Left lung (tissue), 10 donors: ENCODE results near the gene DNAAF6. TPM values are rescaled to one million over a fixed set of nuclear protein-coding genes. Genes with fewer than 3 reads are reported as not detected.
A peak's percentile ranks its signal among the peaks of the same experiment; 100 is the strongest.

Experiments used
- ATAC-seq: fragments of 200-7000 bp; cut with Tn5 transposase; one replicate; pipeline ENCODE4 v1.9.1; 2020; ENCODE audit warnings: moderate library complexity
- DNase-seq, 4 donors: peaks; one replicate each; pipeline ENCODE4 v3.0.0-alpha.2; 2013 to 2020
- H3K27ac ChIP-seq, 2 donors: fragments of 200-600 bp; sonication (generic) in 1 of 2; one replicate each; pipeline versions ENCODE4 v1.5.0 to v1.8.0; 2020 to 2021
- H3K27me3 ChIP-seq, 2 donors: fragments of 200-600 bp; sonication (generic) in 1 of 2; one replicate each; pipeline versions ENCODE4 v1.5.0 to v1.8.0; 2020 to 2021
- H3K36me3 ChIP-seq, 2 donors: fragments of 200-600 bp; sonication (generic) in 1 of 2; one replicate each; pipeline versions ENCODE4 v1.5.0 to v1.8.0; 2020 to 2021
- H3K4me1 ChIP-seq, 2 donors: fragments of 200-600 bp; one replicate each; pipeline ENCODE4 v1.8.0; 2021
- H3K4me3 ChIP-seq, 2 donors: fragments of 200-600 bp; sonication (generic) in 1 of 2; one replicate each; pipeline versions ENCODE4 v1.5.0 to v1.8.0; 2020 to 2021; ENCODE audit warnings: mild to moderate bottlenecking in 1 of 2
- H3K9me3 ChIP-seq, 2 donors: fragments of 200-600 bp; sonication (generic) in 1 of 2; one replicate each; pipeline versions ENCODE4 v1.5.0 to v1.8.0; 2020 to 2021
- intact Hi-C, 2 donors: fragments of 100-400 bp; cut with DNase I; formaldehyde crosslinking; loops; one replicate each; pipeline versions ENCODE4 v1.11.2 to v1.14.2; 2022
- polyA plus RNA-seq, 6 donors: library from polyadenylated mRNA; unstranded; fragments of 120-200 nt; gene quantifications; one replicate each; pipeline ENCODE4 v1.2.1, GENCODE V29; 2013; ENCODE audit not compliant: insufficient read length in 6 of 6
- total RNA-seq, 2 donors: library from RNA; stranded (reverse); fragmentation: NEBNext Ultra II Directional; extraction: Animal tissue kit (Norgen Biotek cat#: 25700); gene quantifications; one replicate each; pipeline ENCODE4 v1.2.1, GENCODE V29; 2021
- TF ChIP-seq, protein P1 (sequence below), 2 donors: fragments of 200-600 bp; sonication (generic) in 1 of 2; IDR thresholded peaks; one replicate each; pipeline versions ENCODE4 v1.5.0 to v1.8.0; 2021; ENCODE audit warnings: antibody characterized with exemption in 2 of 2
- donor health status: DM: no; HTN: yes; CAD: no.
- donor health status: DM: no; HTN: no; CAD: no.

Gene DNAAF6
- total and polyA plus RNA-seq, 8 donors = 0.14 to 1.7 (median 1.1) TPM; not detected in 1

DNA sequence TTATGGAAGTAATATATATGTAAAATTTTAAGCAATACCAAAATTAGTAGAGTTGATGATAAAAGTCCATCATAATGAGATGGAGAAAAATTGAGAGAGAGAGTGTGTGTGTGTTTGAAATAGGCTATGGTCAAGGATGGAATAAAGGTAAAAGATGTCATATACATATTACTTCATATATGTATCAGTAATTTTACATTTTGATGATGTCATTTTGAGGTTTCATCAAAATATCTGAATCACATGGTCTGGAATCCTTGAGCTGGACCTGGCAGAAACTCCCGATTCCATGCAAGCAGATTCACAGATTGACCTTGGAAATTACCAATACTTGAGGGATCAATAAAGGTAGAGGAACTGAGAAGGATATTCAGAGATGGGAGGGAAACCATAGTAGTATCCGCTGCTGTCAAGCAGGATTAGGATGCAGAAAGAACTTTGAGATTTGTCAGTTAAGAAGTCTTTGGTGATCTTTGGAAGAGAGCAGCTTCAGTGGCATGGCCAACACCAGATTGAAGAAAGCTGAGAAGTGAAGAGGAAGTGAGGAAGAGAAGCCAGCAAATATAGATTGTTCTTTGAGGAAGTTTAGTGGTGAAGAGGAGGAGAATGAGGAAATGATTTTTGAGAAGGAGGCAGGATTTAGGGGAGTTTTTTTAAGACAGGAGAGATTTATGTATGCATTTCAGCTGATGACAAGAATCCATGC lies 21.5 kb downstream of the DNAAF6 start:
- no peaks in the 10 kb centered on the region for H3K4me1 ChIP-seq
- no peaks in the 10 kb centered on the region for H3K27me3 ChIP-seq
- ATAC-seq (no peak), DNase-seq (no peak)
- TF ChIP-seq, protein P1, sequence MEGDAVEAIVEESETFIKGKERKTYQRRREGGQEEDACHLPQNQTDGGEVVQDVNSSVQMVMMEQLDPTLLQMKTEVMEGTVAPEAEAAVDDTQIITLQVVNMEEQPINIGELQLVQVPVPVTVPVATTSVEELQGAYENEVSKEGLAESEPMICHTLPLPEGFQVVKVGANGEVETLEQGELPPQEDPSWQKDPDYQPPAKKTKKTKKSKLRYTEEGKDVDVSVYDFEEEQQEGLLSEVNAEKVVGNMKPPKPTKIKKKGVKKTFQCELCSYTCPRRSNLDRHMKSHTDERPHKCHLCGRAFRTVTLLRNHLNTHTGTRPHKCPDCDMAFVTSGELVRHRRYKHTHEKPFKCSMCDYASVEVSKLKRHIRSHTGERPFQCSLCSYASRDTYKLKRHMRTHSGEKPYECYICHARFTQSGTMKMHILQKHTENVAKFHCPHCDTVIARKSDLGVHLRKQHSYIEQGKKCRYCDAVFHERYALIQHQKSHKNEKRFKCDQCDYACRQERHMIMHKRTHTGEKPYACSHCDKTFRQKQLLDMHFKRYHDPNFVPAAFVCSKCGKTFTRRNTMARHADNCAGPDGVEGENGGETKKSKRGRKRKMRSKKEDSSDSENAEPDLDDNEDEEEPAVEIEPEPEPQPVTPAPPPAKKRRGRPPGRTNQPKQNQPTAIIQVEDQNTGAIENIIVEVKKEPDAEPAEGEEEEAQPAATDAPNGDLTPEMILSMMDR (IDR thresholded peaks at IDR 0.05) = no peak
- H3K27ac ChIP-seq = no peak overlapping the region
- H3K9me3 ChIP-seq = no peaks in the 10 kb centered on the region
- no peak overlapping the region for H3K4me3 ChIP-seq
- intact Hi-C loops = no loop called here
- no peaks in the 10 kb centered on the region for H3K36me3 ChIP-seq

DNA sequence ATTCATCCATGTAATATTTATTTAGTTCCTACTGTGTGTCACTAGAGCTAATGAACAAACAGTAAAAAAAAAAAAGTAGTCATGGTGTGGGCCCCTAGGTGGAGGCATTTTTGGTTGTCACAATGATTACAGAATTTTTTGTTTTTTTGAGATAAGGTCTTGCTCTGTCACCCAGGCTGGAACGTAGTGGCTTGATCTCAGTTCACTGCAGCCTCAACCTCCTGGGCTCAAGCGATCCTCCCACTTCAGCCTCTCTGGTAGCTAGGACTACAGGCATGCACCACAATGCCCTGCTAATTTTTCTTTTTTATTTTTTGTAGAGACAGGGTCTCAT lies 22.0 kb downstream of the DNAAF6 start:
- intact Hi-C loops = no loop called here
- H3K4me1 ChIP-seq = no peaks in the 10 kb centered on the region
- ATAC-seq (no peak), DNase-seq (no peak)
- H3K9me3 ChIP-seq = no peaks in the 10 kb centered on the region
- no peak overlapping the region for H3K27ac ChIP-seq
- H3K4me3 ChIP-seq = no peak overlapping the region
- TF ChIP-seq, protein P1 (IDR thresholded peaks at IDR 0.05) = no peak
- H3K36me3 ChIP-seq = no peaks in the 10 kb centered on the region
- H3K27me3 ChIP-seq = no peaks in the 10 kb centered on the region

DNA sequence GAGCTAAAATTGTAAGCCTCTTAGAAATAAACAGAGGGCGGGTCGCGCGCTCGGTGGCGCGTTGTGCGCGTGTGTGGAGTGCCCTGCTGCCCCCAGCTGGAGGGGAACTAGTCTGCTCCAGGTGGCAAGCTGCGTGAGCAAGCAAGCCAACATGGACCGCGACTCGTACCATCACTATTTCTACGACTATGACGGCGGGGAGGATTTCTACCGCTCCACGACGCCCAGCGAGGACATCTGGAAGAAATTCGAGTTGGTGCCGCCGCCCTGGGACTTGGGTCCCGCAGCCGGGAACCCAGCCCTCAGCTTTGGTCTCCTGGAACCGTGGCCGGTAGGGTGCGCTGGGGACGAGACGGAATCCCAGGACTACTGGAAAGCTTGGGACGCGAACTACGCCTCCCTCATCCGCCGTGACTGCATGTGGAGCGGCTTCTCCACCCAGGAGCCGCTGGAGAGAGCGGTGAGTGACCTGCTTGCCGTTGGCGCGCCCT lies 66.1 kb downstream of the DNAAF6 start:
- Histone ChIP-seq H3K4me3 (no peak overlapping the region), H3K4me1 (no peaks in the 10 kb centered on the region), H3K36me3 (no peaks in the 10 kb centered on the region), H3K27me3 (peaks cover 0 to 19% of the 10 kb centered on the region in 2 donors), H3K27ac (no peak overlapping the region), H3K9me3 (no peaks in the 10 kb centered on the region)
- intact Hi-C loops = no loop called here
- DNase-seq (no peak), ATAC-seq (peak; percentile 23)
- TF ChIP-seq, protein P1 (IDR thresholded peaks at IDR 0.05) = no peak

DNA sequence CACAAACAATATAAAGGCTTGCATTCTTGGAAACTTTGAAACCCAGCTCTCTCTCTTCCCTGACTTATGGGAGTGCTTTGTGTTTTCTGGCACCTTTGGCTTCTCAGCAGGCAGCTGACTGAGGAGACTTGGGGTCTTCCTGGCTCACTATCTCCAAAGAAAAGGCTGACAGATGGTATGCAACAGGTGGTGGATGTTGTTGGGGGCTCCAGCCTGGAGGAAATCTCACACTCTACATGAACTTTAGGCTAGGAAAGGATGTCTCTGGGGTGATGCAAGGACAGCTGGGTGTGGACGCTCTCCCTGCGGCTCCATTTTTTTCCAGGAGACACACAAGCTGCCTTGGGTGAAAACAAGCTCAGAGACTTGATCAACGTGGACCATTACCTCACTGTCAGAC lies 67.4 kb downstream of the DNAAF6 start:
- no peak overlapping the region for H3K27ac ChIP-seq
- H3K27me3 ChIP-seq = peaks cover 0 to 19% of the 10 kb centered on the region in 2 donors
- H3K4me3 ChIP-seq = no peak overlapping the region
- H3K36me3 ChIP-seq = no peaks in the 10 kb centered on the region
- intact Hi-C loops = no loop called here
- ATAC-seq (no peak), DNase-seq (no peak)
- no peaks in the 10 kb centered on the region for H3K9me3 ChIP-seq
- TF ChIP-seq, protein P1 (IDR thresholded peaks at IDR 0.05) = no peak
- no peaks in the 10 kb centered on the region for H3K4me1 ChIP-seq

DNA sequence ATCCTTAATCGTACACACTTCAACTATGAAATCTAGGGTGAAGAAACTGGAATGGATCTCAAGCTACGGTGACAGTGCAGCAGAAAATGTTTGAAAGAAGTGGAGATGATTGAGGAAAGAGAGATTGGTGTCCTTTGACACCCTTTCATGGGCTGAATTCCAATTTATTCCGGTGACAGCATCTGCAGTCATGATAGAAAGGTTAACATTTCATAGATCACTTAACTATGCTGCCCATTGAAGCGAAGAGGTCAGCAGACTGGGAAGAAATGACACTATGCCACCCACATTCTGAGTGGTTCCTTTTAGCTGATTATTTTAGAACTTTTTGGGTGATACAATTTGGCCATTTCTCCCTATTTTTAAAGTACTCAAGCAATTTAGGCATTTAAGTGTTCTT lies 82.3 kb downstream of the DNAAF6 start:
- intact Hi-C loops = no loop called here
- H3K27me3 ChIP-seq = no peaks in the 10 kb centered on the region
- no peak overlapping the region for H3K27ac ChIP-seq
- H3K36me3 ChIP-seq = no peaks in the 10 kb centered on the region
- no peaks in the 10 kb centered on the region for H3K9me3 ChIP-seq
- no peaks in the 10 kb centered on the region for H3K4me1 ChIP-seq
- TF ChIP-seq, protein P1 (IDR thresholded peaks at IDR 0.05) = no peak
- DNase-seq (no peak), ATAC-seq (no peak)
- H3K4me3 ChIP-seq = no peak overlapping the region
